H9 (cell line): ENCODE results near the gene AATF. TPM values are rescaled to one million over a fixed set of nuclear protein-coding genes. Genes with fewer than 3 reads are reported as not detected.
A peak's percentile ranks its signal among the peaks of the same experiment; 100 is the strongest.

Experiments used
- DNase-seq: peaks from one replicate; pipeline ENCODE4 v3.0.0-alpha.2; 2017
- H2AFZ ChIP-seq: one replicate; pipeline ENCODE4 v1.6.1; 2013; ENCODE audit warnings: mild to moderate bottlenecking, low read length, control low read depth, moderate library complexity
- H2AK5ac ChIP-seq: 2 replicates; pipeline ENCODE4 v1.6.1; 2013; ENCODE audit warnings: low read length, control low read depth, mixed read lengths; ENCODE audit not compliant: insufficient read length
- H2BK120ac ChIP-seq: one replicate; pipeline ENCODE4 v1.6.1; 2013; ENCODE audit warnings: low read depth, mild to moderate bottlenecking, low read length, control low read depth, inconsistent platforms; ENCODE audit not compliant: poor library complexity, severe bottlenecking
- H2BK12ac ChIP-seq: 2 replicates; pipeline ENCODE4 v1.6.1; 2013; ENCODE audit warnings: low read length, control low read depth, mixed read lengths, low read depth; ENCODE audit not compliant: insufficient read length
- H2BK15ac ChIP-seq: 2 replicates; pipeline ENCODE4 v1.6.1; 2013; ENCODE audit warnings: low read depth, low read length, control low read depth
- H2BK20ac ChIP-seq: one replicate; pipeline ENCODE4 v1.6.1; 2013; ENCODE audit warnings: low read depth, mild to moderate bottlenecking, low read length, control low read depth, inconsistent platforms; ENCODE audit not compliant: poor library complexity, severe bottlenecking
- H2BK5ac ChIP-seq: 2 replicates; pipeline ENCODE4 v1.6.1; 2013; ENCODE audit warnings: low read length, control low read depth, mixed read lengths; ENCODE audit not compliant: insufficient read length
- H3K14ac ChIP-seq: 2 replicates; pipeline ENCODE4 v1.6.1; 2013; ENCODE audit warnings: low read length, control low read depth; ENCODE audit not compliant: insufficient read depth
- H3K18ac ChIP-seq: 2 replicates; pipeline ENCODE4 v1.6.1; 2013; ENCODE audit warnings: low read depth, mild to moderate bottlenecking, mixed read lengths, low read length, control low read depth; ENCODE audit not compliant: insufficient read length
- H3K23ac ChIP-seq: 2 replicates; pipeline ENCODE4 v1.6.1; 2013; ENCODE audit warnings: low read length, control low read depth, mixed read lengths, low read depth; ENCODE audit not compliant: insufficient read length
- H3K23me2 ChIP-seq: 2 replicates; pipeline ENCODE4 v1.6.1; 2013; ENCODE audit warnings: low read depth, mild to moderate bottlenecking, mixed read lengths, low read length, control low read depth; ENCODE audit not compliant: insufficient read length, poor library complexity, severe bottlenecking
- H3K27ac ChIP-seq: 2 replicates; pipeline ENCODE4 v1.5.1; 2013; ENCODE audit warnings: low read length, control low read depth, mixed read lengths, low read depth; ENCODE audit not compliant: insufficient read length
- H3K27me3 ChIP-seq: 2 replicates; pipeline ENCODE4 v1.6.1; 2013; ENCODE audit warnings: low read length, control low read depth, inconsistent platforms; ENCODE audit not compliant: insufficient read depth
- H3K4ac ChIP-seq: 2 replicates; pipeline ENCODE4 v1.6.1; 2013; ENCODE audit warnings: low read depth, mild to moderate bottlenecking, control low read depth, inconsistent platforms, low read length, moderate library complexity
- H3K4me1 ChIP-seq: 2 replicates; pipeline ENCODE4 v1.6.1; 2013; ENCODE audit warnings: low read length, control low read depth, inconsistent platforms; ENCODE audit not compliant: insufficient read depth
- H3K4me2 ChIP-seq: 2 replicates; pipeline ENCODE4 v1.6.1; 2013; ENCODE audit warnings: low read length, control low read depth, mixed read lengths; ENCODE audit not compliant: insufficient read length, insufficient read depth
- H3K56ac ChIP-seq: 2 replicates; pipeline ENCODE4 v1.6.1; 2013; ENCODE audit warnings: low read depth, mild to moderate bottlenecking, mixed read lengths, low read length, control low read depth; ENCODE audit not compliant: insufficient read length
- H3K79me1 ChIP-seq: 2 replicates; pipeline ENCODE4 v1.6.1; 2013; ENCODE audit warnings: low read depth, mild to moderate bottlenecking, moderate library complexity, low read length, control low read depth, inconsistent platforms; ENCODE audit not compliant: insufficient read depth, poor library complexity, severe bottlenecking
- H3K79me2 ChIP-seq: 2 replicates; pipeline ENCODE4 v1.6.1; 2013; ENCODE audit warnings: low read length, control low read depth, inconsistent platforms; ENCODE audit not compliant: insufficient read depth
- H3K9ac ChIP-seq: 2 replicates; pipeline ENCODE4 v1.6.1; 2013; ENCODE audit warnings: low read length, control low read depth, mixed read lengths; ENCODE audit not compliant: insufficient read length; ENCODE audit errors: extremely low read depth
- H3K9me3 ChIP-seq: one replicate; pipeline ENCODE4 v1.6.1; 2013; ENCODE audit warnings: low read depth, low read length, inconsistent platforms; ENCODE audit not compliant: control insufficient read depth
- H3T11ph ChIP-seq: one replicate; pipeline ENCODE4 v1.6.1; 2013; ENCODE audit warnings: mild to moderate bottlenecking, low read length, control low read depth, inconsistent platforms
- H4K20me1 ChIP-seq: one replicate; pipeline ENCODE4 v1.6.1; 2013; ENCODE audit not compliant: control insufficient read depth, insufficient read length, insufficient read depth
- H4K5ac ChIP-seq: 2 replicates; pipeline ENCODE4 v1.6.1; 2013; ENCODE audit warnings: low read depth, mild to moderate bottlenecking, mixed read lengths, low read length, control low read depth; ENCODE audit not compliant: insufficient read length
- H4K8ac ChIP-seq: replicated peaks from 2 replicates; pipeline ENCODE4 v1.6.1; 2013; ENCODE audit warnings: low read length, control low read depth, mixed read lengths, low read depth; ENCODE audit not compliant: insufficient read length
- H4K91ac ChIP-seq: 2 replicates; pipeline ENCODE4 v1.6.1; 2013; ENCODE audit warnings: low read depth, mild to moderate bottlenecking, moderate library complexity, mixed read lengths, low read length, control low read depth; ENCODE audit not compliant: insufficient read length
- H3K27ac Mint-ChIP-seq, 3 experiments: 2 replicates in 2 of 3; 3 replicates in 1 of 3; pipeline ENCODE4 v1.8.0; 2020 to 2021; ENCODE audit warnings: mixed read lengths in 3 of 3, mild to moderate bottlenecking in 1 of 3, moderate library complexity in 1 of 3
- H3K27me3 Mint-ChIP-seq: 2 replicates; pipeline ENCODE4 v1.8.0; 2021; ENCODE audit warnings: low read depth, mild to moderate bottlenecking, moderate library complexity, mixed read lengths
- H3K36me3 Mint-ChIP-seq, 3 experiments: 2 replicates in 2 of 3; 3 replicates in 1 of 3; pipeline ENCODE4 v1.8.0; 2020 to 2021; ENCODE audit warnings: low read depth in 3 of 3, mixed read lengths in 3 of 3; ENCODE audit not compliant: insufficient read depth in 1 of 3
- H3K4me1 Mint-ChIP-seq, 2 experiments: 2 replicates each; pipeline ENCODE4 v1.8.0; 2020; ENCODE audit warnings: mixed read lengths in 2 of 2
- H3K4me3 Mint-ChIP-seq, 2 experiments: 2 replicates in 1 of 2; 3 replicates in 1 of 2; pipeline ENCODE4 v1.8.0; 2020 to 2021; ENCODE audit warnings: mild to moderate bottlenecking in 2 of 2, mixed read lengths in 2 of 2, moderate library complexity in 1 of 2
- H3K9me3 Mint-ChIP-seq, 2 experiments: 2 replicates in 1 of 2; 3 replicates in 1 of 2; pipeline ENCODE4 v1.8.0; 2020; ENCODE audit warnings: mild to moderate bottlenecking in 2 of 2, mixed read lengths in 2 of 2, moderate library complexity in 1 of 2
- CTCF ChIP-seq: fragments of 200-600 bp; sonication (generic); conservative IDR thresholded peaks from 3 replicates; pipeline ENCODE4 v1.8.0; 2021; ENCODE audit warnings: antibody characterized with exemption, mild to moderate bottlenecking
- WGBS: extraction: QIAGEN DNeasy Blood & Tissue Kit; methylation state at CpG from one replicate; pipeline ENCODE4 v1.1.7; 2013; ENCODE audit warnings: missing lambda C conversion rate, low lambda C conversion rate, mixed read lengths; ENCODE audit not compliant: insufficient read length; ENCODE audit errors: extremely low coverage; 5-methylcytosine and 5-hydroxymethylcytosine counted together
- total RNA-seq: library from RNA; stranded (reverse); gene quantifications from 2 replicates; pipeline ENCODE4 v1.2.1, GENCODE V29; 2021

AATF gene
- total RNA-seq, 1 experiment from 2014 or later: 69.6 TPM

- WGBS: no CpG with 5 or more reads among the region's 5 CpGs
- Histone ChIP-seq H2BK15ac (no peak overlapping the region), H2BK20ac (no peak overlapping the region), H3K14ac (no peak overlapping the region; the same call in 1 of the 2 replicates), H2BK12ac (no peak overlapping the region), H4K5ac (no peak overlapping the region), H2BK120ac (no peak overlapping the region), H3K9me3 (no peaks in the 10 kb centered on the region), H3K4me2 (no peak overlapping the region), H3K4me1 (peaks cover 13% of the 10 kb centered on the region), H2BK5ac (no peak overlapping the region), H3K56ac (no peak overlapping the region), H3K79me2 (no peaks in the 10 kb centered on the region), H3K9ac (no peak overlapping the region), H3K27me3 (no peaks in the 10 kb centered on the region), H3K18ac (no peak overlapping the region), H4K91ac (no peak overlapping the region), H4K8ac (no peak overlapping the region), H3T11ph (no peak overlapping the region), H3K23me2 (no peaks in the 10 kb centered on the region), H3K27ac (no peak overlapping the region), H3K23ac (no peak overlapping the region), H3K4ac (no peak overlapping the region), H2AK5ac (no peak overlapping the region), H3K79me1 (no peaks in the 10 kb centered on the region), H2AFZ (no peak overlapping the region), H4K20me1 (no peaks in the 10 kb centered on the region)
- H3K9me3 Mint-ChIP-seq: peaks cover 14 to 21% of the 10 kb centered on the region in 2 experiments
- H3K27me3 Mint-ChIP-seq: peaks cover 2% of the 10 kb centered on the region; the same call in 1 of the 2 replicates
- no peak overlapping the region for H3K4me3 Mint-ChIP-seq
- H3K27ac Mint-ChIP-seq: peak overlapping the region in 2 of 3 experiments; percentile 35 to 75; a peak in 2 of 7 replicates
- peak; percentile 37; the same call in 2 of the 3 replicates for TF ChIP-seq CTCF
- peaks cover 22 to 50% (median 38%) of the 10 kb centered on the region in 3 experiments; a peak in 6 of 7 replicates for H3K36me3 Mint-ChIP-seq
- DNase-seq: no peak
- H3K4me1 Mint-ChIP-seq: peaks cover 36 to 37% of the 10 kb centered on the region in 2 experiments
These were observed 132.5 kb downstream of the AATF start for GRCh38 chr17:37081287-37081686.
